Epithelial cell of proximal tubule (primary cell): Measurements from ENCODE around the gene KCNMA1. TPM values are rescaled to one million over a fixed set of nuclear protein-coding genes. Genes with fewer than 3 reads are reported as not detected.

ENCODE experiments used
- DNase-seq: peaks from one replicate; pipeline ENCODE4 v3.0.0-alpha.2; 2011; ENCODE audit warnings: low read depth
- H3K4me3 ChIP-seq: 2 replicates; pipeline ENCODE4 v1.5.1; 2011; ENCODE audit warnings: low read depth, mild to moderate bottlenecking, low read length
- CTCF ChIP-seq: conservative IDR thresholded peaks from 2 replicates; pipeline ENCODE4 v1.5.1; 2012; ENCODE audit warnings: low read depth, mild to moderate bottlenecking, low read length
- total RNA-seq: library from RNA; depleted of rRNA; stranded (reverse); fragments of >200 nt; gene quantifications from 2 replicates; pipeline ENCODE4 v1.2.3, GENCODE V29; 2015

KCNMA1 gene
- total RNA-seq, 1 donor from 2014 or later, result 12.5 TPM

GRCh38 chr10:77056650-77057049 lies 581.0 kb downstream of the KCNMA1 start:
- TF ChIP-seq CTCF, result no peak
- H3K4me3 ChIP-seq, result no peak overlapping the region
- no peak for DNase-seq

GRCh38 chr10:77052593-77052992 lies 585.0 kb downstream of the KCNMA1 start:
- TF ChIP-seq CTCF, result no peak

GRCh38 chr10:77051837-77052236 lies 585.8 kb downstream of the KCNMA1 start:
- DNase-seq, result no peak
- no peak for TF ChIP-seq CTCF
- H3K4me3 ChIP-seq, result no peak overlapping the region

More at GRCh38 chr10:77052593-77052992, 585.0 kb downstream of the KCNMA1 start:
- no peak overlapping the region for H3K4me3 ChIP-seq
- DNase-seq, result no peak

- TF ChIP-seq CTCF, result no peak
- no peak for DNase-seq
- no peak overlapping the region for H3K4me3 ChIP-seq
Measured at GRCh38 chr10:77049896-77050295, 587.7 kb downstream of the KCNMA1 start.

- TF ChIP-seq CTCF, result no peak
- H3K4me3 ChIP-seq, result no peak overlapping the region
Measured at GRCh38 chr10:77049146-77049545, 588.5 kb downstream of the KCNMA1 start.

GRCh38 chr10:77045085-77045484 lies 592.5 kb downstream of the KCNMA1 start:
- DNase-seq, result no peak
- TF ChIP-seq CTCF, result no peak
- H3K4me3 ChIP-seq, result no peak overlapping the region

More at GRCh38 chr10:77049146-77049545, 588.5 kb downstream of the KCNMA1 start:
- DNase-seq, result no peak

- no peak for DNase-seq
Measured at GRCh38 chr10:77043420-77043763, 594.2 kb downstream of the KCNMA1 start.

More at GRCh38 chr10:77043420-77043763, 594.2 kb downstream of the KCNMA1 start:
- no peak for TF ChIP-seq CTCF
- H3K4me3 ChIP-seq, result no peak overlapping the region
